Measurements from ENCODE around the gene HAGHL.
A peak's percentile ranks its signal among the peaks of the same experiment; 100 is the strongest.
"Not testable (repeated sequence)": the region's sequence is repeated elsewhere in the genome, so short reads cannot be mapped to it uniquely, and the experiment has no call there.

The HAGHL gene

GRCh38 chr16:734208-734980 is 7.5 kb downstream of the HAGHL start:
- no peak for DNase-seq (ENCODE audit: low read depth in 2 of 2)

- DNase-seq (ENCODE audit: low read depth in 2 of 2) = no peak
These were observed 8.3 kb downstream of the HAGHL start for GRCh38 chr16:734981-735881.

GRCh38 chr16:735982-736453 is 9.1 kb downstream of the HAGHL start:
- DNase-seq (ENCODE audit: low read depth in 2 of 2) = no peak

GRCh38 chr16:736936-737481 is 10.1 kb downstream of the HAGHL start:
- no peak for DNase-seq (ENCODE audit: low read depth in 2 of 2)

GRCh38 chr16:739560-740458 is 12.9 kb downstream of the HAGHL start:
- DNase-seq (ENCODE audit: low read depth in 2 of 2) = no peak

GRCh38 chr16:740459-740763 is 13.5 kb downstream of the HAGHL start:
- no peak for DNase-seq (ENCODE audit: low read depth in 2 of 2)

GRCh38 chr16:740764-741505 is 14.0 kb downstream of the HAGHL start, which contains the start of gene CIAO3:
Gene CIAO3, minus strand, starts transcription at chr16:740997. Its CDS starts 12 bp downstream, at chr16:740985.
- peak; percentile 80 to 88 for DNase-seq (ENCODE audit: low read depth in 2 of 2)

- DNase-seq (ENCODE audit: low read depth in 2 of 2) = no peak
These were observed 15.2 kb downstream of the HAGHL start for GRCh38 chr16:741986-742629.

GRCh38 chr16:742894-743293 is 16.0 kb downstream of the HAGHL start:
- not testable (repeated sequence) for DNase-seq (ENCODE audit: low read depth in 2 of 2)

GRCh38 chr16:743794-744500 is 17.0 kb downstream of the HAGHL start:
- DNase-seq (ENCODE audit: low read depth in 2 of 2) = no peak

GRCh38 chr16:745739-746138 is 18.8 kb downstream of the HAGHL start:
- DNase-seq (ENCODE audit: low read depth in 2 of 2) = no peak

GRCh38 chr16:746637-747036 is 19.7 kb downstream of the HAGHL start:
- no peak for DNase-seq (ENCODE audit: low read depth in 2 of 2)

- no peak for DNase-seq (ENCODE audit: low read depth in 2 of 2)
These were observed 21.3 kb downstream of the HAGHL start for GRCh38 chr16:747978-748746.

- no peak for DNase-seq (ENCODE audit: low read depth in 2 of 2)
These were observed 22.1 kb downstream of the HAGHL start for GRCh38 chr16:749010-749409.

- DNase-seq (ENCODE audit: low read depth in 2 of 2) = no peak
These were observed 23.6 kb downstream of the HAGHL start for GRCh38 chr16:750485-750884.

- DNase-seq (ENCODE audit: low read depth in 2 of 2) = no peak
These were observed 24.5 kb downstream of the HAGHL start for GRCh38 chr16:751152-752006.

- DNase-seq (ENCODE audit: low read depth in 2 of 2) = no peak
These were observed 25.1 kb downstream of the HAGHL start for GRCh38 chr16:752007-752312.

GRCh38 chr16:754121-754607 is 27.3 kb downstream of the HAGHL start:
- DNase-seq (ENCODE audit: low read depth in 2 of 2) = not testable (repeated sequence)

Measured in stimulated activated CD8-positive, alpha-beta memory T cell treated with anti-CD3 and anti-CD28 coated beads, Interleukin-7, amount 100 ng/mL, for 4 hours (primary cell).